GM18511 (cell line): Measurements from ENCODE around the gene GLIS2.

Experiments
- ATAC-seq: cut with Tn5 transposase; IDR thresholded peaks from one replicate; pipeline ENCODE4 v1.9.1; 2021; ENCODE audit warnings: mild to moderate bottlenecking, moderate library complexity; ENCODE audit not compliant: unreplicated experiment

The GLIS2 gene

DNA sequence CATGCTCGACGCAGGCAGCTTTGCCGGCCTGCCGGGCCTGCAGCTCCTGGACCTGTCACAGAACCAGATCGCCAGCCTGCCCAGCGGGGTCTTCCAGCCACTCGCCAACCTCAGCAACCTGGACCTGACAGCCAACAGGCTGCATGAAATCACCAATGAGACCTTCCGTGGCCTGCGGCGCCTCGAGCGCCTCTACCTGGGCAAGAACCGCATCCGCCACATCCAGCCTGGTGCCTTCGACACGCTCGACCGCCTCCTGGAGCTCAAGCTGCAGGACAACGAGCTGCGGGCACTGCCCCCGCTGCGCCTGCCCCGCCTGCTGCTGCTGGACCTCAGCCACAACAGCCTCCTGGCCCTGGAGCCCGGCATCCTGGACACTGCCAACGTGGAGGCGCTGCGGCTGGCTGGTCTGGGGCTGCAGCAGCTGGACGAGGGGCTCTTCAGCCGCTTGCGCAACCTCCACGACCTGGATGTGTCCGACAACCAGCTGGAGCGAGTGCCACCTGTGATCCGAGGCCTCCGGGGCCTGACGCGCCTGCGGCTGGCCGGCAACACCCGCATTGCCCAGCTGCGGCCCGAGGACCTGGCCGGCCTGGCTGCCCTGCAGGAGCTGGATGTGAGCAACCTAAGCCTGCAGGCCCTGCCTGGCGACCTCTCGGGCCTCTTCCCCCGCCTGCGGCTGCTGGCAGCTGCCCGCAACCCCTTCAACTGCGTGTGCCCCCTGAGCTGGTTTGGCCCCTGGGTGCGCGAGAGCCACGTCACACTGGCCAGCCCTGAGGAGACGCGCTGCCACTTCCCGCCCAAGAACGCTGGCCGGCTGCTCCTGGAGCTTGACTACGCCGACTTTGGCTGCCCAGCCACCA, 65.4 kb downstream of the GLIS2 start:
- no peak for ATAC-seq

DNA sequence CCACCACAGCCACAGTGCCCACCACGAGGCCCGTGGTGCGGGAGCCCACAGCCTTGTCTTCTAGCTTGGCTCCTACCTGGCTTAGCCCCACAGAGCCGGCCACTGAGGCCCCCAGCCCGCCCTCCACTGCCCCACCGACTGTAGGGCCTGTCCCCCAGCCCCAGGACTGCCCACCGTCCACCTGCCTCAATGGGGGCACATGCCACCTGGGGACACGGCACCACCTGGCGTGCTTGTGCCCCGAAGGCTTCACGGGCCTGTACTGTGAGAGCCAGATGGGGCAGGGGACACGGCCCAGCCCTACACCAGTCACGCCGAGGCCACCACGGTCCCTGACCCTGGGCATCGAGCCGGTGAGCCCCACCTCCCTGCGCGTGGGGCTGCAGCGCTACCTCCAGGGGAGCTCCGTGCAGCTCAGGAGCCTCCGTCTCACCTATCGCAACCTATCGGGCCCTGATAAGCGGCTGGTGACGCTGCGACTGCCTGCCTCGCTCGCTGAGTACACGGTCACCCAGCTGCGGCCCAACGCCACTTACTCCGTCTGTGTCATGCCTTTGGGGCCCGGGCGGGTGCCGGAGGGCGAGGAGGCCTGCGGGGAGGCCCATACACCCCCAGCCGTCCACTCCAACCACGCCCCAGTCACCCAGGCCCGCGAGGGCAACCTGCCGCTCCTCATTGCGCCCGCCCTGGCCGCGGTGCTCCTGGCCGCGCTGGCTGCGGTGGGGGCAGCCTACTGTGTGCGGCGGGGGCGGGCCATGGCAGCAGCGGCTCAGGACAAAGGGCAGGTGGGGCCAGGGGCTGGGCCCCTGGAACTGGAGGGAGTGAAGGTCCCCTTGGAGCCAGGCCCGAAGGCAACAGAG, 66.3 kb downstream of the GLIS2 start:
- ATAC-seq = no peak

DNA sequence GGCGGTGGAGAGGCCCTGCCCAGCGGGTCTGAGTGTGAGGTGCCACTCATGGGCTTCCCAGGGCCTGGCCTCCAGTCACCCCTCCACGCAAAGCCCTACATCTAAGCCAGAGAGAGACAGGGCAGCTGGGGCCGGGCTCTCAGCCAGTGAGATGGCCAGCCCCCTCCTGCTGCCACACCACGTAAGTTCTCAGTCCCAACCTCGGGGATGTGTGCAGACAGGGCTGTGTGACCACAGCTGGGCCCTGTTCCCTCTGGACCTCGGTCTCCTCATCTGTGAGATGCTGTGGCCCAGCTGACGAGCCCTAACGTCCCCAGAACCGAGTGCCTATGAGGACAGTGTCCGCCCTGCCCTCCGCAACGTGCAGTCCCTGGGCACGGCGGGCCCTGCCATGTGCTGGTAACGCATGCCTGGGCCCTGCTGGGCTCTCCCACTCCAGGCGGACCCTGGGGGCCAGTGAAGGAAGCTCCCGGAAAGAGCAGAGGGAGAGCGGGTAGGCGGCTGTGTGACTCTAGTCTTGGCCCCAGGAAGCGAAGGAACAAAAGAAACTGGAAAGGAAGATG, 67.0 kb downstream of the GLIS2 start:
- no peak for ATAC-seq

DNA sequence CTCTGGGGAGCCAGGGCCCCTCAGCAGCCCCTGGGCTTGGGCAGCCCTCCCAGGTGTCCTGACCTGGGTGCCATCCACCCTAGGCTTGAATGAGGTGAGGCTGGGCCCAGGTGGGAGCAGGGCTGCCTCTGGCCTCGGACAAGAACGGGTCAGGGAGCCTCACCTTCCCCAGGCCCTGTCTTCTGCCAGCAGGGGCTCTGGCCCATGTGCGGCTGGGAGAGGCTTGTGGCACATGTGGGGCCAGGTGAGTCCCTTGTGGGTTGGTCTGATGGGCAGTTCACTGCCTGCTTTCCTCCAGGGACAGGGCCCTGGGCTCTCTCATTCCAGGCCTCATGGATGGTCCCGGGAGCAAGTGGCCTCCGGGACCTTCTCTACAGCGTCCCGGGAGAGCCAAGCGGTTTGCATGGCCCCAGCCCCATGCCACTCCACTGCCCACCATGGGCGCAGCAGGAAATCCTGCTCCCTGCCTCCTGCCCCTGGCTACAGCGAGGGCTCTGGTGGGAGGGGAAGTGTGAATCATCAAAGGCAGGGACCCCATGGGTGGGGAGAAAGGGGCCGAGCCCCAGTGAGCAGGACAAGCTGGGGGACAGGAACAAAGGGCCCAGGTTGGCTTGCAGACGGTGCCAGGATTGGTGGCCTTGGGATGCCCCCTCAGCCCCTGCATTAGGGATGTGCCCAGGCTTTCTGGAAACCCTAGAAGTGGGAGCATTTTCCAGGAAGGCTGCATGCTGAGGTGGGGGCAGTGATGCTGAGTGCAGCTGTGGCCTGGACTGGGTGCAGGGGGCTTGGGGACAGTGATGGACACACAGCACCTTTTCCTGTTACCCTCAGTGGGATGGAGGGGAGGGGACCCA, 68.0 kb downstream of the GLIS2 start:
- no peak for ATAC-seq

DNA sequence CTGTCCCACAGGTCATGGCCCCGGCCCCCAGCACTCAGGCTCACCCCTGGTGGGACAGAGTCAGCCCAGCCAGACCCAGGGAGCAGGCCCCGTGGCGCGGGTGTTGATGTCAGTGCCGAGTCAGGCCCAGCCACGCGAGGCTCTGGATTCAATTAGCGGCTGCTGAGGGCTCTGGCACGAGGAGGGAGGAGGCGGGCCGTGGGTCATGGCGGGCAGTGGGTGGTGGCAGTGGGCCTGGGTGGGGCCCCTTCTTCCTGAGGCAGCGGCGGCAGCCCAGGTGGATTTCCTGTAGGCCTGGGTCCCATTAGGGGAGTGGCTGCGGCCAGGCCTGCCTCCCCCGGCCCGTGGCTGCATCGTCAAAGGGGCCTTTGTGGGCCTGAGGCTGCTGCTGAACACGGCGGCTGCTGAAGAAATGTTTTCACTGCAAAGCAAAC, 68.7 kb downstream of the GLIS2 start:
- no peak for ATAC-seq

DNA sequence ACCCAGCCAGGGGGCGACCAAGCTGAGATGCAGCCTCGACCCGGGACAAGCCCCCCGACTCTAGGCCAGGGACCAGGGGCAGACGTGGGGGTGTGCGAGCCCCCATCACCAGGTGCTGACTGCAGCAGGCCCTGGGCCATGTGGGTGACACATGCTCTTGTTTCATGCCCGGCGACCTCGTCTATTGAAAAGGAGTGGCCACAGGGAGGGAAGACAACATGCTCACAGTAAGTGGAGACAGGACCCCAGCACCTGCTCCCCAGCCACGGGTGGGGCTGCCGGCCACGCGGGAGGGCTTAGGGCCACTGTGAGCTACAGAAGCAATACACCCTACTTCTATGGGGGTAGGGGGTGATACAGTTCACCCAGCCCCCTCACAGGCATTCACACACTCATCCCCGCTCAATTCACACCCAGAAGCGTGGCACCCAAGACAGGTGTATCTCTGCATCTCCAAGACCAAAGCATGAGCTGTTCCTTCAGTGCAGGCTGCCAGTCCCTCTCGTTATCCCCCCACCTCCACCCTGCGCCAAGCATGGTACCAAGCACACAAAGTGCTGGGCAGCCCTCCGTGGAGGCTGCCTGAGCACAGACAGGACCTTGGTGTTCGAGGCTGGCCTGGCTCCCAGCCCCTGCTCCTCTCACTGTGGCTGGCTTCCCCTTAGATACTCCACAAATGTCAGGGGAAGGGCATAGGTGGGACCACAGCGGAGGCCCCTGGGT, 69.4 kb downstream of the GLIS2 start:
- no peak for ATAC-seq

DNA sequence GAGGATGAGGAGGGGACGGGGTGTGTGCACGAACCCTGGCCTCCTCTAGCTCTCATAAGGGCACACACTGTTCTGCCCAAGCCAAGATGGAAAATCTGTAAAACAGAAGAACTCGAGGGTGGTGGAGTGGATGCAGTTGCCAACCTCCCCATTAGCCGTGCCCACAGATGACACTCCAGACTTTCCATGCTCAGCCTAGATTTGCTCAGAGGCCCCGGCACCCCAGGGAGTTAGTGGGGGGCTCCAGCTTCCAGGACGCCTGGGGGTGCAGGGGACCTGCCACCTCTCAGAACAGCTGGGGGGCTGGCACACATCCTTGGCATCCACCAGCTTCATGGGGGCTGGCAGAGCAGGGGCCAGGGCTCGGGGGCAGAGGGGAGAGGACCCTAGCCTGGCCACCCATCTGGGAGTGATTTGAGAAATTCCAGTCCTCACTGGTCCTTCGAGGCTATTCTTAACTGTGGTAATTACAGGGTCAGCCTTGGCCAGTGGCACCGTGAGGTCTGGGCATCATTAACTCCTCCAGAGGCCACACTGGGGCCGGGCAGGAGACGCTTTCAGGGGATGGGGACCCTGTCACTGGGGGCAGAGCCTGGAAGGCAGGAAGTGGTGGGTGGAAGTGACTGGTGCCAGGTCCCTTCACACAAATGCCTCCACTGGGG, 70.1 kb downstream of the GLIS2 start:
- ATAC-seq = no peak

DNA sequence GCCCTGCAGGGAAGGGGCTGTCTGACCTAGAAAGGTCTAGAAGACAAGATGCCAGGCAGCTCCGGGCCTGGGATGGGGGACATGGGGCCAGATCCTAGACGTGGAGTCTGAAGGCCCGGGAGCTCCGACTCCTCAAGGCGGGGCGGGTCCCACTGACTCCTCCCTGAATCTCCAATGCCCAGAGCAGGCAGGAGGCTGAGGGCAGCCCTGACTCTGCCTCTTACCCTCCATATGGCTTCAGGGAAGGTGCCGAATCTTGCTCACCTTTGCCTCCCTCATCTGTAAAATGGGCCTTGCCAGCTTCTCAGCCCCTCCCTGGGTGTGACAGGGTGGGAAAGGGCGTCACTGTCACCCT, 70.6 kb downstream of the GLIS2 start:
- ATAC-seq = no peak

DNA sequence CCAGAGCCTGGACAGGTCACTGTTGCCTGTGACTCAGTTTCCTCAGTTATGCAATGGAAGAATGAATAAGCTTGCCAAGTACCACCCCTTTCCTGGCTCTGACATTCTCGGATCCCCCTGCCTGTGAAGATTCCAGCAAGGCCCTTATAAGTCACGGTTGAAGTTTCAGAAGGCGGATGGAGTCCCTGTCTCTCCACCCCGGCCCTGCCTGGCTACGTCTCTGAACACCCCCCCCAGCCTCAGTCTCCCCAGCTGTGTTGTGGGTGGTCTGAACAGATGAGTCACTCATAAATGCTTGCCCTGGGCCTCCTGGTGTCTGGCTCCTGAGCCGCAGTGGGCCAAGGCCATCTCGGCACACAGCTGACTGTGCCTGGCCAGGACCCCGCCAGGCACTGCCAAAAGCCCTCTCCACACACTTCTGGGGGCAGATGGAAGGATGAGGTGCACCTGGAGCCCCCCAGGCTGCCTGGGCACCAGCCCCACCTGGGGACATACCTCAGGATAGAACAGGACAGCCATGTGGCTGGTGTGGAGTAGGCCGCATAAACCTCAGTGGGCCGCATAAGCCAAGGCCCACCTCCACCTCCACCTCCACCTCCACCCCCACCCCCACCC, 71.2 kb downstream of the GLIS2 start:
- ATAC-seq = no peak

DNA sequence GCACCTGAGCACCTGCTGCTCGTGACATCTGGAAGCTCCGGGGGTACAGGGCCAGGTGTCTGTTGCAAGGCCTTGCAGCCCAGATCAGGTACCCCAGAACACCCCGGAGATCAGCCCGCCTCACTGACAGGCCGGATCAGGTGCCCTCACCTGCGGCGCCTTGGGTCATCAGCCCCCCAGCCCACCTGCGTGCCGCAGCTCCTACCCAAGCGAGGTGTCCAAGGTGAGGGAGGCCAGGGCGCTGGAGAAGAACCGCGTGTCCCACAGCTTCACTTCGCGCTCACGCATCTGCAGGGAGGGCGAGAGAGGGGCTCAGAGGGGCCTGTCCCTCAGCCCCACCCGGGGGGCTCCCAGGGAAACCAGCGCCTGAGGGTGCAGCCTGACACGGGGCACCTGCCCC, 71.9 kb downstream of the GLIS2 start:
- no peak for ATAC-seq

DNA sequence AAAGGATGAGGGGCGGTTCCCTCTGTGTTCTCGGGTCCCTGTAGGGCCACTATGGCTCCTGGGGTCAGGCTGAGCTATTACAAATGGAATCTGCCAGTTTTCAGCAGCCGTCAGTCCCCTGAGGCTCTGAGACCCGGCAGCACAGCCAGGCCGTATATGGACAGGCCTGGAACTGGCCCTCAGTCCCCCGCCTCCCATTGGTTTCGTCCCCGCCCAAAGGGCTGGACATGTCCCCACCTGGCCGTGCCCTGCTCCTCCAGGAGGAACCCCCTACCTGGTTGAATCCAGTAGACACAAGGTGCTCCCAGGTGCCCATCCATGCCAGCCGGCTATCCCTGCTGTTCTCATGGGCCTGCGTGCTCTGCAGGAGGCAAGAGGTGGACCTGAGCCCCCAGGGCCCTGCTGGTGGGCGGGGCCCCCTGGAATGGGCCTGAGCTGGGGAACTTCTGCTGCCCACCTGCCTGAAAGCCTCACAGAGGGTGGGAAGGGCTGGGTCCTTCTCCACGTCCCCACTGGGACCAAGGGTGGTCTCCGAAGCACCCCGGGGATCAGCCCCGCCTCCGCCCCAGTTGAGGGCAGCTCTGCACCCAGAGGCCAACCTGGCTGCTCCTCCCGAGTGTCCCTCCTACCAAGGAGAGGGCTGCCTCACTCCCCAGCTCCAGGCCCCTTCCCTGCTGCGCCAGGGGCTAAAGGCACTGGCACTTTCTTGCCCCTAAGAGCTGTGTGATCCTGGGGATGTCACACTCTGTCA, 72.6 kb downstream of the GLIS2 start:
- ATAC-seq = no peak
